Natural killer cell (primary cell): Measurements from ENCODE around the gene BTBD9. TPM values are rescaled to one million over a fixed set of nuclear protein-coding genes. Genes with fewer than 3 reads are reported as not detected.

ENCODE experiments used
- ATAC-seq, 3 donors: fragments of 150-1000 bp in 2 of 3; fragments of 200-7000 bp in 1 of 3; cut with Tn5 transposase; 1 replicate in 1 of 3; 2 replicates in 2 of 3; pipeline ENCODE4 v1.10.0; 2021; ENCODE audit warnings: mild to moderate bottlenecking in 2 of 3, moderate library complexity in 2 of 3
- DNase-seq, 2 donors: peaks; one replicate each; pipeline versions ENCODE4 v3.0.0 to v3.0.0-alpha.2; 2013 to 2021; ENCODE audit warnings: mixed read lengths in 1 of 2
- H3K27ac ChIP-seq: one replicate; pipeline ENCODE4 v1.5.1; 2013; ENCODE audit warnings: mild to moderate bottlenecking, low read length
- H3K27me3 ChIP-seq: one replicate; pipeline ENCODE4 v1.6.1; 2013; ENCODE audit warnings: low read length; ENCODE audit not compliant: control insufficient read depth, insufficient read depth
- H3K36me3 ChIP-seq: one replicate; pipeline ENCODE4 v1.6.1; 2013; ENCODE audit warnings: low read length; ENCODE audit not compliant: control insufficient read depth, insufficient read depth
- H3K4me1 ChIP-seq: one replicate; pipeline ENCODE4 v1.6.1; 2013; ENCODE audit warnings: low read length; ENCODE audit not compliant: control insufficient read depth, insufficient read depth
- H3K4me3 ChIP-seq: one replicate; pipeline ENCODE4 v1.5.1; 2013; ENCODE audit warnings: low read length
- H3K9me3 ChIP-seq: one replicate; pipeline ENCODE4 v1.6.1; 2013; ENCODE audit warnings: low read length; ENCODE audit not compliant: control insufficient read depth, insufficient read depth
- H3K27ac Mint-ChIP-seq, 2 donors: one replicate each; pipeline ENCODE4 v1.8.0; 2022; ENCODE audit warnings: mild to moderate bottlenecking in 2 of 2, mixed read lengths in 2 of 2, moderate library complexity in 1 of 2
- H3K27me3 Mint-ChIP-seq, 2 donors: one replicate each; pipeline ENCODE4 v1.8.0; 2022; ENCODE audit warnings: low read depth in 2 of 2, mixed read lengths in 2 of 2
- H3K36me3 Mint-ChIP-seq: one replicate; pipeline ENCODE4 v1.8.0; 2022; ENCODE audit warnings: mixed read lengths
- H3K4me1 Mint-ChIP-seq, 2 donors: one replicate each; pipeline ENCODE4 v1.8.0; 2022; ENCODE audit warnings: mixed read lengths in 2 of 2
- H3K4me3 Mint-ChIP-seq: one replicate; pipeline ENCODE4 v1.8.0; 2022; ENCODE audit warnings: mild to moderate bottlenecking, moderate library complexity, mixed read lengths
- H3K9me3 Mint-ChIP-seq, 2 donors: one replicate each; pipeline ENCODE4 v1.8.0; 2022; ENCODE audit warnings: mixed read lengths in 2 of 2
- CTCF ChIP-seq: fragments of 200-600 bp; IDR thresholded peaks from one replicate; pipeline ENCODE4 v1.8.0; 2022; ENCODE audit warnings: antibody characterized with exemption
- WGBS: methylation state at CpG from one replicate; pipeline ENCODE4 v1.1.7; 2013; ENCODE audit warnings: missing lambda C conversion rate; ENCODE audit not compliant: insufficient coverage; 5-methylcytosine and 5-hydroxymethylcytosine counted together
- intact Hi-C: fragments of 100-400 bp; cut with micrococcal nuclease; formaldehyde crosslinking; loops from one replicate; pipeline ENCODE4 v1.14.2; 2022
- total RNA-seq, 4 donors: library from RNA; stranded (reverse); fragments of 120-200 nt in 1 of 4; gene quantifications; one replicate each; pipeline versions ENCODE4 v1.2.3 to v1.2.4, GENCODE V29; 2013 to 2022

The BTBD9 gene
- total RNA-seq, 3 donors from 2014 or later (not counting 1 experiment from before 2014, with no cell fraction given), result 51.6 to 70.3 (median 54.3) TPM

- no peak overlapping the region for H3K4me3 ChIP-seq
- no peak overlapping the region for H3K4me3 Mint-ChIP-seq
- H3K27me3 ChIP-seq, result no peaks in the 10 kb centered on the region
- no peak overlapping the region for H3K27ac Mint-ChIP-seq
- H3K9me3 ChIP-seq, result no peaks in the 10 kb centered on the region
- intact Hi-C loops, result no loop called here
- no peaks in the 10 kb centered on the region for H3K4me1 ChIP-seq
- H3K27me3 Mint-ChIP-seq, result no peaks in the 10 kb centered on the region
- no peak for DNase-seq
- H3K4me1 Mint-ChIP-seq, result peaks cover 15 to 16% of the 10 kb centered on the region in 2 donors
- no peaks in the 10 kb centered on the region for H3K9me3 Mint-ChIP-seq
- no peaks in the 10 kb centered on the region for H3K36me3 Mint-ChIP-seq
- WGBS, result 50% methylated on average over 1 of the region's 1 CpG
- ATAC-seq, result peak in 1 of 3 donors; percentile 17
- TF ChIP-seq CTCF, result no peak
- H3K27ac ChIP-seq, result no peak overlapping the region
- no peaks in the 10 kb centered on the region for H3K36me3 ChIP-seq
Observed at GRCh38 chr6:38354905-38355304, 284.8 kb downstream of the BTBD9 start.

GRCh38 chr6:38354037-38354381 is 285.7 kb downstream of the BTBD9 start:
- no CpG with 5 or more reads among the region's 1 CpG for WGBS
- Mint-ChIP-seq H3K36me3 (no peaks in the 10 kb centered on the region), H3K4me1 (peaks cover 12 to 15% of the 10 kb centered on the region in 2 donors), H3K27ac (no peak overlapping the region), H3K27me3 (no peaks in the 10 kb centered on the region), H3K4me3 (no peak overlapping the region), H3K9me3 (no peaks in the 10 kb centered on the region)
- no peak for TF ChIP-seq CTCF
- Histone ChIP-seq H3K9me3 (no peaks in the 10 kb centered on the region), H3K27me3 (no peaks in the 10 kb centered on the region), H3K4me3 (no peak overlapping the region), H3K36me3 (no peaks in the 10 kb centered on the region), H3K27ac (no peak overlapping the region), H3K4me1 (no peaks in the 10 kb centered on the region)
- intact Hi-C loops, result no loop called here
- ATAC-seq, result no peak
- DNase-seq, result no peak

- H3K36me3 ChIP-seq, result no peaks in the 10 kb centered on the region
- no peaks in the 10 kb centered on the region for H3K4me1 ChIP-seq
- no peak overlapping the region for H3K4me3 ChIP-seq
- Mint-ChIP-seq H3K27ac (no peak overlapping the region), H3K27me3 (no peaks in the 10 kb centered on the region), H3K4me3 (no peak overlapping the region), H3K36me3 (no peaks in the 10 kb centered on the region), H3K4me1 (peaks cover 12 to 15% of the 10 kb centered on the region in 2 donors), H3K9me3 (no peaks in the 10 kb centered on the region)
- 65% methylated on average over 4 of the region's 7 CpGs for WGBS
- no peaks in the 10 kb centered on the region for H3K27me3 ChIP-seq
- H3K27ac ChIP-seq, result no peak overlapping the region
- no peaks in the 10 kb centered on the region for H3K9me3 ChIP-seq
- intact Hi-C loops, result no loop called here
- no peak for TF ChIP-seq CTCF
- ATAC-seq (no peak), DNase-seq (no peak)
Observed at GRCh38 chr6:38353310-38354036, 286.3 kb downstream of the BTBD9 start.

GRCh38 chr6:38352636-38353035 is 287.1 kb downstream of the BTBD9 start:
- Mint-ChIP-seq H3K36me3 (no peaks in the 10 kb centered on the region), H3K27me3 (no peaks in the 10 kb centered on the region), H3K4me3 (no peak overlapping the region), H3K9me3 (no peaks in the 10 kb centered on the region), H3K27ac (no peak overlapping the region), H3K4me1 (peaks cover 4 to 15% of the 10 kb centered on the region in 2 donors)
- no peak for ATAC-seq
- no peak overlapping the region for H3K4me3 ChIP-seq
- TF ChIP-seq CTCF, result no peak
- DNase-seq, result no peak
- no peak overlapping the region for H3K27ac ChIP-seq
- intact Hi-C loops, result no loop called here
- H3K4me1 ChIP-seq, result no peaks in the 10 kb centered on the region
- H3K27me3 ChIP-seq, result no peaks in the 10 kb centered on the region
- H3K36me3 ChIP-seq, result no peaks in the 10 kb centered on the region
- H3K9me3 ChIP-seq, result no peaks in the 10 kb centered on the region
- WGBS, result no CpG with 5 or more reads among the region's 1 CpG
